ENCODE measurements around the gene PLCH2. TPM values are rescaled to one million over a fixed set of nuclear protein-coding genes. Genes with fewer than 3 reads are reported as not detected.
A peak's percentile ranks its signal among the peaks of the same experiment; 100 is the strongest.

The PLCH2 gene
- total and polyA plus RNA-seq, 4 donors, result 2.1 to 7.9 (median 3.4) TPM

DNA sequence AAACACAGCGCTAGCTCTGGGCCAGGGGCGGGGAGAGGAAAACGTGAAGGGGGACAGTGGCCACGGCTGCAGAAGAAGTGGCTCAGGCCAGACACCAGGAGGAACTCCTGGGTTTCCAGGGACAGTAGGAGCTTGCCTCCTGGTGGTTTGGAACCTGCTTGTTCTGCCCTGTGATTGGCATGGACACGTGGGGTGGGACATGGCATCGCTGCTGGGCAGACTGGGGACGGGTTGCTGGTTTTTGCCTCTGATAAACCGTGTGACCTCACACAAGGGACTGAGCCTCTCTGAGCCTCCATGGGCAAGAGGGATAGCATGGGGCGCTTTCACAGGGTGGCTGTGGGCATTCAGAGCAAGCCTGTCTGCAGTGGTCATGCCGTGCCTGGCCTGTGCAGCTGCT is 7.5 kb upstream of the PLCH2 start:
- H3K9me3 ChIP-seq (ENCODE audit: control insufficient read depth in 4 of 4, insufficient read depth in 3 of 4, low read length in 3 of 4), result no peaks in the 10 kb centered on the region
- peaks cover 0 to 37% (median 2%) of the 10 kb centered on the region in 5 donors for H3K4me1 ChIP-seq (ENCODE audit: control insufficient read depth in 5 of 5, insufficient read depth in 5 of 5, low read length in 5 of 5)
- 59 to 69% methylated on average over 10 of the region's 10 CpGs for WGBS, 2 donors
- DNase-seq (no peak), ATAC-seq (ENCODE audit: insufficient read depth, low FRiP score) (no peak)
- H3K4me3 ChIP-seq, result no peak overlapping the region
- no peak overlapping the region for H3K27ac ChIP-seq (ENCODE audit: low read depth in 1 of 2, low read length in 1 of 2)
- TF ChIP-seq CTCF (IDR thresholded peaks at IDR 0.05; ENCODE audit: control extremely low read depth, extremely low read depth), result no peak
- H3K36me3 ChIP-seq (ENCODE audit: control insufficient read depth in 4 of 4, insufficient read depth in 4 of 4, low read length in 4 of 4), result no peaks in the 10 kb centered on the region
- H3K27me3 ChIP-seq (ENCODE audit: control insufficient read depth in 3 of 3, insufficient read depth in 3 of 3, low read length in 2 of 3), result peaks cover 0 to 14% (median 9%) of the 10 kb centered on the region in 3 donors
- H3K9ac ChIP-seq (ENCODE audit: insufficient read depth in 1 of 2, low read length in 2 of 2), result no peak overlapping the region

- 57 to 74% methylated on average over 25 of the region's 25 CpGs for WGBS, 2 donors
- peaks cover 0 to 35% (median 0%) of the 10 kb centered on the region in 5 donors for H3K4me1 ChIP-seq (ENCODE audit: control insufficient read depth in 5 of 5, insufficient read depth in 5 of 5, low read length in 5 of 5)
- no peak overlapping the region for H3K9ac ChIP-seq (ENCODE audit: insufficient read depth in 1 of 2, low read length in 2 of 2)
- H3K27me3 ChIP-seq (ENCODE audit: control insufficient read depth in 3 of 3, insufficient read depth in 3 of 3, low read length in 2 of 3), result peaks cover 0 to 14% (median 6%) of the 10 kb centered on the region in 3 donors
- H3K9me3 ChIP-seq (ENCODE audit: control insufficient read depth in 4 of 4, insufficient read depth in 3 of 4, low read length in 3 of 4), result no peaks in the 10 kb centered on the region
- DNase-seq (no peak), ATAC-seq (ENCODE audit: insufficient read depth, low FRiP score) (no peak)
- H3K36me3 ChIP-seq (ENCODE audit: control insufficient read depth in 4 of 4, insufficient read depth in 4 of 4, low read length in 4 of 4), result no peaks in the 10 kb centered on the region
- TF ChIP-seq CTCF (IDR thresholded peaks at IDR 0.05; ENCODE audit: control extremely low read depth, extremely low read depth), result no peak
- no peak overlapping the region for H3K4me3 ChIP-seq
- no peak overlapping the region for H3K27ac ChIP-seq (ENCODE audit: low read depth in 1 of 2, low read length in 1 of 2)
These were observed 6.8 kb upstream of the PLCH2 start for GRCh38 chr1:2469103-2469940.

GRCh38 chr1:2470290-2471158 is 5.6 kb upstream of the PLCH2 start:
- Histone ChIP-seq H3K9me3 (ENCODE audit: control insufficient read depth in 4 of 4, insufficient read depth in 3 of 4, low read length in 3 of 4) (no peaks in the 10 kb centered on the region), H3K9ac (ENCODE audit: insufficient read depth in 1 of 2, low read length in 2 of 2) (no peak overlapping the region), H3K27ac (ENCODE audit: low read depth in 1 of 2, low read length in 1 of 2) (no peak overlapping the region), H3K4me3 (no peak overlapping the region), H3K27me3 (ENCODE audit: control insufficient read depth in 3 of 3, insufficient read depth in 3 of 3, low read length in 2 of 3) (peaks cover 0 to 14% (median 6%) of the 10 kb centered on the region in 3 donors), H3K36me3 (ENCODE audit: control insufficient read depth in 4 of 4, insufficient read depth in 4 of 4, low read length in 4 of 4) (no peaks in the 10 kb centered on the region), H3K4me1 (ENCODE audit: control insufficient read depth in 5 of 5, insufficient read depth in 5 of 5, low read length in 5 of 5) (peaks cover 0 to 34% (median 0%) of the 10 kb centered on the region in 5 donors)
- peak; percentile 35 to 52 (median 41) for DNase-seq
- WGBS, 2 donors, result 32 to 33% methylated on average over 26 to 27 of the region's 27 CpGs
- ATAC-seq (ENCODE audit: insufficient read depth, low FRiP score), result no peak
- TF ChIP-seq CTCF (IDR thresholded peaks at IDR 0.05; ENCODE audit: control extremely low read depth, extremely low read depth), result no peak
